ENCODE results near the gene DNAJC10.

DNA sequence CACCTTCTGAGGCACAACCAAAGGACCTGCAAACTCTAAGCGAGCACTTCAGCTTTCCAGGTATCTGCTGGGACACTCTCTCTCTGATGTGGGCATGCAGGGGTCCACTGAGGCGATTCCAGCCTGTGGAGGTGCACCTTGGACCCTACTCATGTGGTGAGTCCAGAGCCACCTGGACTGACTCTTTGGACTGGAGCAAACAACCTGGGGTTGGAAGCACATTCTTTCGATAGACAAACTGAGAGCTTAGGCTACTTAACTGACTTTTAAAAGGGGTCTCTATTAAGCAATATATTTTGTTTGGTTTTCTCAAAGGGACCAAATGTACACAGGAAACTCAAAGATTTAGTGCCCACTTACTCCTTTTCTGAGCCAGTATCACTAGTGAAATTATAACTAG is 98.7 kb downstream of the DNAJC10 start:
- TF ChIP-seq, protein P1, sequence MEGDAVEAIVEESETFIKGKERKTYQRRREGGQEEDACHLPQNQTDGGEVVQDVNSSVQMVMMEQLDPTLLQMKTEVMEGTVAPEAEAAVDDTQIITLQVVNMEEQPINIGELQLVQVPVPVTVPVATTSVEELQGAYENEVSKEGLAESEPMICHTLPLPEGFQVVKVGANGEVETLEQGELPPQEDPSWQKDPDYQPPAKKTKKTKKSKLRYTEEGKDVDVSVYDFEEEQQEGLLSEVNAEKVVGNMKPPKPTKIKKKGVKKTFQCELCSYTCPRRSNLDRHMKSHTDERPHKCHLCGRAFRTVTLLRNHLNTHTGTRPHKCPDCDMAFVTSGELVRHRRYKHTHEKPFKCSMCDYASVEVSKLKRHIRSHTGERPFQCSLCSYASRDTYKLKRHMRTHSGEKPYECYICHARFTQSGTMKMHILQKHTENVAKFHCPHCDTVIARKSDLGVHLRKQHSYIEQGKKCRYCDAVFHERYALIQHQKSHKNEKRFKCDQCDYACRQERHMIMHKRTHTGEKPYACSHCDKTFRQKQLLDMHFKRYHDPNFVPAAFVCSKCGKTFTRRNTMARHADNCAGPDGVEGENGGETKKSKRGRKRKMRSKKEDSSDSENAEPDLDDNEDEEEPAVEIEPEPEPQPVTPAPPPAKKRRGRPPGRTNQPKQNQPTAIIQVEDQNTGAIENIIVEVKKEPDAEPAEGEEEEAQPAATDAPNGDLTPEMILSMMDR (IDR thresholded peaks at IDR 0.05; ENCODE audit: low read length), result no peak
- no peak for TF ChIP-seq EZH2 (IDR thresholded peaks at IDR 0.05; ENCODE audit: borderline replicate concordance, low read length)

Data from OCI-LY1 (cell line).